GM23248 (cell line): Measurements from ENCODE around the gene OR2B2.

Experiments used
- EZH2 ChIP-seq: fragments of 200-600 bp; sonication (generic); IDR thresholded peaks from 2 replicates; pipeline ENCODE4 v1.6.1; 2018; ENCODE audit warnings: antibody characterized with exemption, mild to moderate bottlenecking; ENCODE audit not compliant: insufficient read depth, poor library complexity, severe bottlenecking
- EZH2phosphoT487 ChIP-seq: fragments of 200-600 bp; sonication (generic); IDR thresholded peaks from 2 replicates; pipeline ENCODE4 v1.6.1; 2018; ENCODE audit warnings: antibody characterized with exemption, moderate library complexity, mild to moderate bottlenecking, low read depth; ENCODE audit not compliant: insufficient read depth

DNA sequence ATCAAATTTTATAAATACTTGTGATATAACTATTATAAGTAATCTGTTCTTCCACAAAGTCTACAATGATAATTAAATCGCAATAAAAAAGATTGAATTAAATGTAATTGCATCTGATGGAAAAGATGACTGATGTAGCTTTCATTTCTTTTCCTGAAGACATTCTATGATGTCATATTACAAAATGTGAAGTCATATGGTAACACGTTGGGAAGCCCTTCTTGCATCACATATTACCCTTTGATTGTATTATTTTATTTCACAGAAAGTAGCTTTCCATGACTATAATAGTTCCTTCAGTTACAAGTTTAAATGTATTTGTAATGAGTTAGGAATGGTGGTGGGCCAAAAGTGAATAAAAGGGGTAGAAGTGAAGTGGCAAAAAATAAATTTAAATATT is 19.0 kb upstream of the OR2B2 start:
- TF ChIP-seq EZH2phosphoT487 (no peak), EZH2 (no peak)
